Calu3 (cell line): ENCODE data around the gene GPI. TPM values are rescaled to one million over a fixed set of nuclear protein-coding genes. Genes with fewer than 3 reads are reported as not detected.
"Not testable (repeated sequence)": the region's sequence is repeated elsewhere in the genome, so short reads cannot be mapped to it uniquely, and the experiment has no call there.

ENCODE experiments used
- BruUV-seq: library from RNA; stranded (reverse); fragments of 400-500 nt; replicated peaks from 2 replicates; lab custom pipeline; 2021; lab: Mats Ljungman, UMichigan
- CTCF ChIA-PET: fragments of 300-600 bp; sonication (Branson Sonifier 250); formaldehyde crosslinking; loops from one replicate; lab custom pipeline; 2022; ENCODE audit warnings: antibody characterized with exemption; lab: Charles Lee
- DNase-seq: peaks from one replicate; pipeline ENCODE4 v3.0.0; 2022
- H3K27ac Mint-ChIP-seq: one replicate; pipeline ENCODE4 v1.8.0; 2022; ENCODE audit warnings: mixed read lengths; ENCODE audit not compliant: unreplicated experiment
- H3K27me3 Mint-ChIP-seq: one replicate; pipeline ENCODE4 v1.8.0; 2022; ENCODE audit warnings: mixed read lengths; ENCODE audit not compliant: unreplicated experiment
- H3K36me3 Mint-ChIP-seq: one replicate; pipeline ENCODE4 v1.8.0; 2022; ENCODE audit warnings: mild to moderate bottlenecking, moderate library complexity, mixed read lengths; ENCODE audit not compliant: insufficient read depth, unreplicated experiment
- H3K4me1 Mint-ChIP-seq: one replicate; pipeline ENCODE4 v1.8.0; 2022; ENCODE audit warnings: mild to moderate bottlenecking, low read depth, mixed read lengths; ENCODE audit not compliant: unreplicated experiment
- H3K4me3 Mint-ChIP-seq: one replicate; pipeline ENCODE4 v1.8.0; 2022; ENCODE audit warnings: mild to moderate bottlenecking, low read depth, moderate library complexity, mixed read lengths; ENCODE audit not compliant: unreplicated experiment
- H3K9me3 Mint-ChIP-seq: one replicate; pipeline ENCODE4 v1.8.0; 2022; ENCODE audit warnings: low read depth, mixed read lengths; ENCODE audit not compliant: unreplicated experiment
- CTCF ChIP-seq: fragments of 200-600 bp; IDR thresholded peaks from one replicate; pipeline ENCODE4 v1.8.0; 2022; ENCODE audit warnings: antibody characterized with exemption; ENCODE audit not compliant: unreplicated experiment
- intact Hi-C: fragments of 100-400 bp; cut with micrococcal nuclease; formaldehyde crosslinking; loops from one replicate; pipeline ENCODE4 v1.10.0; 2022; ENCODE audit not compliant: unreplicated experiment
- total RNA-seq: library from RNA; stranded (reverse); gene quantifications from 2 replicates; pipeline ENCODE4 v1.2.3, GENCODE V29; 2022

GPI gene
- total RNA-seq, 1 experiment from 2014 or later: 375 TPM

GRCh38 chr19:34327851-34328250 is 37.1 kb upstream of the GPI start:
- no peaks in the 10 kb centered on the region for H3K9me3 Mint-ChIP-seq
- DNase-seq: no peak
- intact Hi-C loops: no loop called here
- no peak overlapping the region for H3K27ac Mint-ChIP-seq
- no peaks in the 10 kb centered on the region for H3K27me3 Mint-ChIP-seq
- CTCF ChIA-PET: interaction anchor here (0.6 kb wide), 1 partner anchor 58 kb away, joined by 4 read pairs; no protein-coding TSS in a partner anchor
- H3K36me3 Mint-ChIP-seq: peaks cover 30% of the 10 kb centered on the region
- H3K4me3 Mint-ChIP-seq: no peak overlapping the region
- H3K4me1 Mint-ChIP-seq: no peaks in the 10 kb centered on the region
- TF ChIP-seq CTCF: no peak
- no TSS peak for BruUV-seq

GRCh38 chr19:34328982-34329381 is 36.0 kb upstream of the GPI start:
- H3K36me3 Mint-ChIP-seq: peaks cover 25% of the 10 kb centered on the region
- no peaks in the 10 kb centered on the region for H3K4me1 Mint-ChIP-seq
- no peak for TF ChIP-seq CTCF
- H3K27me3 Mint-ChIP-seq: no peaks in the 10 kb centered on the region
- no peak overlapping the region for H3K4me3 Mint-ChIP-seq
- no peak overlapping the region for H3K27ac Mint-ChIP-seq
- no peak for DNase-seq
- no peaks in the 10 kb centered on the region for H3K9me3 Mint-ChIP-seq
- CTCF ChIA-PET: interaction anchor here (0.7 kb wide), 1 partner anchor 7 kb away, joined by 4 read pairs; no protein-coding TSS in a partner anchor
- BruUV-seq: no TSS peak
- intact Hi-C loops: no loop called here

GRCh38 chr19:34330116-34330515 is 34.9 kb upstream of the GPI start:
- CTCF ChIA-PET: interaction anchor here (0.5 kb wide), 1 partner anchor 84 kb away, joined by 3 read pairs; no protein-coding TSS in a partner anchor
- BruUV-seq: no TSS peak
- TF ChIP-seq CTCF: no peak
- no peak for DNase-seq
- no peaks in the 10 kb centered on the region for H3K4me1 Mint-ChIP-seq
- H3K4me3 Mint-ChIP-seq: no peak overlapping the region
- peaks cover 29% of the 10 kb centered on the region for H3K36me3 Mint-ChIP-seq
- no peaks in the 10 kb centered on the region for H3K27me3 Mint-ChIP-seq
- intact Hi-C loops: no loop called here
- H3K27ac Mint-ChIP-seq: no peak overlapping the region
- H3K9me3 Mint-ChIP-seq: no peaks in the 10 kb centered on the region

GRCh38 chr19:34330596-34330995 is 34.4 kb upstream of the GPI start:
- BruUV-seq, DNase-seq, intact Hi-C loops, H3K4me1 Mint-ChIP-seq, H3K4me3 Mint-ChIP-seq, H3K27me3 Mint-ChIP-seq, H3K9me3 Mint-ChIP-seq, H3K27ac Mint-ChIP-seq: not testable (repeated sequence)
- CTCF ChIA-PET: interaction anchor here (0.5 to 0.7 kb wide), 2 partner anchors 64 to 84 kb away, joined by 3 to 7 read pairs; no protein-coding TSS in a partner anchor
- H3K36me3 Mint-ChIP-seq: peaks cover 27% of the 10 kb centered on the region

GRCh38 chr19:34331596-34331995 is 33.4 kb upstream of the GPI start:
- H3K4me1 Mint-ChIP-seq, H3K27me3 Mint-ChIP-seq, H3K4me3 Mint-ChIP-seq, H3K9me3 Mint-ChIP-seq, DNase-seq, H3K27ac Mint-ChIP-seq, intact Hi-C loops, BruUV-seq: not testable (repeated sequence)
- CTCF ChIA-PET: interaction anchor here (0.6 to 0.7 kb wide), 2 partner anchors 63 to 114 kb away, joined by 3 read pairs; no protein-coding TSS in a partner anchor
- H3K36me3 Mint-ChIP-seq: peaks cover 27% of the 10 kb centered on the region
